PFSK-1 (cell line): ENCODE data around the gene TLCD3B.
A peak's percentile ranks its signal among the peaks of the same experiment; 100 is the strongest.

ENCODE experiments used
- FOXP2 ChIP-seq: optimal IDR thresholded peaks from 2 replicates; pipeline ENCODE3; 2011; ENCODE audit warnings: borderline replicate concordance, control low read depth, inconsistent platforms; ENCODE audit not compliant: insufficient read depth; ENCODE audit errors: extremely low read length, extremely low read depth
- POLR2AphosphoS5 ChIP-seq: IDR thresholded peaks from 2 replicates; pipeline ENCODE4 v1.6.1; 2012; ENCODE audit warnings: low read depth, mild to moderate bottlenecking, control low read depth, low read length, moderate library complexity
- SIN3A ChIP-seq: IDR thresholded peaks from 2 replicates; pipeline ENCODE4 v1.6.1; 2012; ENCODE audit warnings: mild to moderate bottlenecking, low read length, moderate library complexity, borderline replicate concordance; ENCODE audit not compliant: insufficient read depth
- TAF1 ChIP-seq: IDR thresholded peaks from 2 replicates; pipeline ENCODE4 v1.6.1; 2012; ENCODE audit warnings: low read length, control low read depth, borderline replicate concordance; ENCODE audit not compliant: insufficient read depth
- TF ChIP-seq, protein P1 (sequence below), 2 experiments: IDR thresholded peaks; 2 replicates each; pipeline versions ENCODE4 v1.6.1 to v1.8.0; 2011 to 2012; ENCODE audit warnings: low read depth in 2 of 2, low read length in 2 of 2, control low read depth in 1 of 2, inconsistent platforms in 1 of 2, mild to moderate bottlenecking in 1 of 2, moderate library complexity in 1 of 2; ENCODE audit not compliant: insufficient read depth in 1 of 2

TLCD3B gene

DNA sequence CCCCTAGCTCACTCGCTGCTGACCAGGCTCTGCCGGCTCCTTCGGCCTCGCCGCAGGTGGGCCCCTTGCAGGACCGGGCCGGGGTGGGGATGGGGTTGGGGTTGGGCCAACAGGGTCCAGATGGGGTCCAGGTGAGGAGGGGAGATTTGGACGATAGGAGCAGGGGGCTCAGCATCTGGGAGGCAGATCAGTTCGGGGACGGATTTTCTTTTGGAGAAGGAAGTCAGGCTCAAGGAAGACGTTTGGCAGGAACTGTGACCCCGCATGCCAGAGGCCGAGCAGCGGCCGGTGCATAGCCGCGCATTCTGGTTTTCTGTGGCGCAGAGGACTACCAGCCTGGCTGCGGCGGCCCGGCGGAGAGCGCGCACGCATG lies 33.6 kb upstream of the TLCD3B start:
- TF ChIP-seq POLR2AphosphoS5 (peak; percentile 50; the same call in 1 of the 2 replicates), FOXP2 (no peak), TAF1 (no peak)
- TF ChIP-seq, protein P1, sequence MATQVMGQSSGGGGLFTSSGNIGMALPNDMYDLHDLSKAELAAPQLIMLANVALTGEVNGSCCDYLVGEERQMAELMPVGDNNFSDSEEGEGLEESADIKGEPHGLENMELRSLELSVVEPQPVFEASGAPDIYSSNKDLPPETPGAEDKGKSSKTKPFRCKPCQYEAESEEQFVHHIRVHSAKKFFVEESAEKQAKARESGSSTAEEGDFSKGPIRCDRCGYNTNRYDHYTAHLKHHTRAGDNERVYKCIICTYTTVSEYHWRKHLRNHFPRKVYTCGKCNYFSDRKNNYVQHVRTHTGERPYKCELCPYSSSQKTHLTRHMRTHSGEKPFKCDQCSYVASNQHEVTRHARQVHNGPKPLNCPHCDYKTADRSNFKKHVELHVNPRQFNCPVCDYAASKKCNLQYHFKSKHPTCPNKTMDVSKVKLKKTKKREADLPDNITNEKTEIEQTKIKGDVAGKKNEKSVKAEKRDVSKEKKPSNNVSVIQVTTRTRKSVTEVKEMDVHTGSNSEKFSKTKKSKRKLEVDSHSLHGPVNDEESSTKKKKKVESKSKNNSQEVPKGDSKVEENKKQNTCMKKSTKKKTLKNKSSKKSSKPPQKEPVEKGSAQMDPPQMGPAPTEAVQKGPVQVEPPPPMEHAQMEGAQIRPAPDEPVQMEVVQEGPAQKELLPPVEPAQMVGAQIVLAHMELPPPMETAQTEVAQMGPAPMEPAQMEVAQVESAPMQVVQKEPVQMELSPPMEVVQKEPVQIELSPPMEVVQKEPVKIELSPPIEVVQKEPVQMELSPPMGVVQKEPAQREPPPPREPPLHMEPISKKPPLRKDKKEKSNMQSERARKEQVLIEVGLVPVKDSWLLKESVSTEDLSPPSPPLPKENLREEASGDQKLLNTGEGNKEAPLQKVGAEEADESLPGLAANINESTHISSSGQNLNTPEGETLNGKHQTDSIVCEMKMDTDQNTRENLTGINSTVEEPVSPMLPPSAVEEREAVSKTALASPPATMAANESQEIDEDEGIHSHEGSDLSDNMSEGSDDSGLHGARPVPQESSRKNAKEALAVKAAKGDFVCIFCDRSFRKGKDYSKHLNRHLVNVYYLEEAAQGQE (IDR thresholded peaks at IDR 0.05; ENCODE audit: insufficient read depth in 1 of 2, low read depth in 2 of 2, low read length in 2 of 2): no peak

DNA sequence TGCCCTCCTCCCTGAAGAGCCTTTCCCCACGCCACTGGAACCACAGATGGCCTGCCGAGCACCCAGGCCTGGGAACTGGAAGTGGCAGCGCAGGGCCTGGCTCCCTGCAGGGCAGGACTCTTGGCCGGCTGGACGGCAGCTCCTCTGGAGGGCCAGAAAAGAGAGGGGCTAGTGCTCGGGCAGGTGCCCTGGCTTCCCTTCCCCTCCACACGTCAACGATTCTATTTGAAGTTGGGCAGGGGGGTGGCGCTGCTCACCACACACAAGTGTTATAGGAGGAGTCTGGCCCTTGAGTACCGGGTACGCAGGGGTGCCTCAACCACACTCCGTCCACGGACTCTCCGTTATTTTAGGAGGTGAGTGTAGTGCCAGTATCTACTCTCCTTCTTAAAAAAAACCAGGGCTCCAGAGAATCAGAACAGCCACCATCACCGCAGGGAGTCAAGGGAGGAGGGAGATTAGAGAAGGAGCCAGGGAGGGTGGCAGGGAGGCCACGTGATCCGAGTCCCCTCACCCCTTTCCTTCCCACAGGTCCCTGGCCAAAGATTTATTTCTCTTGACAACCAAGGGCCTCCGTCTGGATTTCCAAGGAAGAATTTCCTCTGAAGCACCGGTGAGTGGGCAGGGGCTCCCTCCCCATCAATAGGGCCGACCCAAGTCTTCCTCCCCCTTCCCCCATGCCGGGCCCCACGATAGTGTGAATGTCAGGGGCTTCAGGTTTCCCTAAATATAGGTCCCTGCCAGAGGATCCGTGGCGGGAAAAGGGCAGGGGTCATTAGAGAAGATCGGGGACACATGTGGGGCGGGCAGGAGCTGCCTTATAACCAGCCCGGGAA lies 33.0 kb upstream of the TLCD3B start:
- TF ChIP-seq SIN3A: no peak
- no peak for TF ChIP-seq TAF1
- TF ChIP-seq, protein P1 (IDR thresholded peaks at IDR 0.05; ENCODE audit: insufficient read depth in 1 of 2, low read depth in 2 of 2, low read length in 2 of 2): no peak
- TF ChIP-seq POLR2AphosphoS5: no peak
- TF ChIP-seq FOXP2: no peak

DNA sequence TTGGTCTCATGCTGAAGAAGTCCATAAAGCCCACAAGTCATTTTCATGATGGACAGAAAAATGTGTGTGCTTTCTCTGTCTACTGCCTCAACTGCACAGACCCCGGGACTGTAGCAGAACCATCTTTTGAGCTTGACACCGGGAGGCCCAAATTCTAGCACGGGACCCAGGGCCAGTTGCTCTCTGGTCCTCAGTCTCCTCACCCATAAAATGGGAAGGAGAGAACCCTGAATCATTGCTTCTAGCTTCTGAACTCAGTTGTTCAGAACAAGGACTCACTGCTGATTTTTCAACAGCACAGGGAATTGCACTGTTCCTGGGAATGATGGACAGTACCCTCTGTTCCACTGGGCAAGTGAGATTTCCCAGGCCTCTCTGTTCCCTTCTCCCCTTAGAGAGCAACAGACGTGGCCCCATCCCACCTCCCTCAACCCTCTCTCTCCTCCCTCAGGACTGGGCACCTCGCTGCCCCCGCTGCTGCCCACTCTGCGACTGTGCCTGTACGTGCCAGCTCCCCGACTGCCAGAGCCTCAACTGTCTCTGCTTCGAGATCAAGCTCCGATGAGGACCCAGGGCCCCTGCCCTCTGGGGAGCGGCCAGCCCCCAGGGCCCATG lies 32.3 kb upstream of the TLCD3B start:
- TF ChIP-seq POLR2AphosphoS5 (no peak), TAF1 (no peak)

DNA sequence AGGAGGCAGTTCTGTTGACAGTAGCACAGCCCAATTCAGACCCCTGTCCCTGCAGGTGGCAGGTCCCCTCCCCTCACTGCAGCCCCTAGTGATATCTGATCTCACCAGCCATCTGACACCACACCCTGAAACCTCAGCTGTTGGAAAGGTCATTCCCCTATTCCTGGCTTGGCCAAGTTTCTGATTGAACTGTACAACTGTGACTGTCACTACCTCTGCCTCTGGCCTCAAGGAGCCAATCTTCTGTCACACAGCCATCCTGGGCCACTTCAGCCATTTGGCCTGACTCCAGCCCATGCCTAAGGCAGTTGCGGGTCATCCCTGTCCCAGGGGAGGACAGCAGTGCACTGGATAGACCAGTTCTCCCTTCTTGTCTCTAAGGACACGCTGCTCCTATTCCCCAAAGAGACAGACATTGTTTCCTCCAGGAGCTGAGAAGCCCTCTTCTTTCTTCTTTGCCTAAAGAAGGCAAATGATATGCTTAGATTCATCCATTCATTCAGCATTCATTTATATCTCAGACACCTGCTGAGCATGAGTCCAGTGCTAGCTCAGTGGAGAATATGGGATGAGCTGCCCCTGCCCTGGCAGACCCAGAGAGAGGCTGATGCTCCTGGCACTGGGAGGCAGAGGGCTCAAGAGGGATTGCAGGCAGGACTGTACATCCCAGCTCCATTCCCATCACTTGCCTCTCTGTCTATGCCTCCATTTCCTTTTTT lies 29.9 kb upstream of the TLCD3B start:
- TF ChIP-seq FOXP2 (no peak), TAF1 (no peak), SIN3A (no peak)
- TF ChIP-seq, protein P1 (IDR thresholded peaks at IDR 0.05; ENCODE audit: insufficient read depth in 1 of 2, low read depth in 2 of 2, low read length in 2 of 2): no peak

DNA sequence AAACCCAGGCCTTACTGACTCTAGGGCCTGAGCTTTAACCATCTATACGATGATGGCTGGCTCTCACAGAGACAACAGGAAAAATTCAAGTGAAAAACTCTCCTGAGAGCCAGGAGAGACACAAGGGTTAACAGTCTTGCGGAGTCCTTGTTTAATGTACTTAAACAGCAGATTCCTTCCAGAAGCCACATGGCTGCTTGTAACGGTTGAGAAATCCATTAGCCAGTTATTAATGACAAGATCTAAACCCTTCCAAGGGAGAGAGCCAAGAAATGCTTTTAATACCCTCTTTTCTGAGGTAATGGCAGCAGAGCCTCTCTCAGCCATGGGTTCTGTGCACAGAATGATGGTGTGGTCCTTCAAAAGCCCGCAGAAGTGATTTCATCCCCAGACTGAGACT lies 29.3 kb upstream of the TLCD3B start:
- TF ChIP-seq SIN3A (no peak), FOXP2 (no peak), TAF1 (no peak), POLR2AphosphoS5 (no peak)
- TF ChIP-seq, protein P1 (IDR thresholded peaks at IDR 0.05; ENCODE audit: insufficient read depth in 1 of 2, low read depth in 2 of 2, low read length in 2 of 2): no peak
